ENCODE data around the gene ZNF331. TPM values are rescaled to one million over a fixed set of nuclear protein-coding genes. Genes with fewer than 3 reads are reported as not detected.
A peak's percentile ranks its signal among the peaks of the same experiment; 100 is the strongest.
"Not testable (repeated sequence)": the region's sequence is repeated elsewhere in the genome, so short reads cannot be mapped to it uniquely, and the experiment has no call there.

Gene ZNF331
- polyA plus RNA-seq (2011; rRNA removed) (4.2 and 4.4 TPM in 2 replicates), polyA minus RNA-seq (2011; rRNA and poly(A)+ RNA removed) (5.3 and 7.1 TPM in 2 replicates)

- no peak for DNase-seq (ENCODE audit: low read depth, low spot score)
- POLR2A ChIA-PET, result no interaction called here
These were observed at the start of gene ZNF331 for GRCh38 chr19:53537521-53538377. Gene ZNF331, plus strand, starts transcription at chr19:53538145. Its CDS starts 31,232 bp downstream, at chr19:53569377.

GRCh38 chr19:53492153-53492552 is 45.8 kb upstream of the ZNF331 start:
- POLR2A ChIA-PET, result no interaction called here
- Histone ChIP-seq H3K9me3 (ENCODE audit: control insufficient read depth, insufficient read depth, low read length) (peaks cover 33% of the 10 kb centered on the region), H3K27me3 (ENCODE audit: control insufficient read depth, insufficient read depth, low read length) (no peaks in the 10 kb centered on the region), H3K27ac (ENCODE audit: low read depth, low read length) (no peak overlapping the region), H3K4me3 (ENCODE audit: low read depth, low read length) (no peak overlapping the region)
- no peak for DNase-seq (ENCODE audit: low read depth, low spot score)
- CTCF ChIA-PET, result no interaction called here
- no peak for TF ChIP-seq CTCF (IDR thresholded peaks at IDR 0.05; ENCODE audit: low read depth, low read length)

More at GRCh38 chr19:53537521-53538377, at the start of gene ZNF331:
- Histone ChIP-seq H3K4me3 (ENCODE audit: low read depth, low read length) (peak within 1 kb of the TSS; percentile 86), H3K27me3 (ENCODE audit: control insufficient read depth, insufficient read depth, low read length) (no peaks in the 10 kb centered on the region), H3K9me3 (ENCODE audit: control insufficient read depth, insufficient read depth, low read length) (peaks cover 6% of the 10 kb centered on the region; the same call in 1 of the 2 replicates), H3K27ac (ENCODE audit: low read depth, low read length) (peak within 1 kb of the TSS; percentile 57)
- CTCF ChIA-PET, result no interaction called here
- peak; percentile 51 for TF ChIP-seq CTCF (IDR thresholded peaks at IDR 0.05; ENCODE audit: low read depth, low read length)

GRCh38 chr19:53497311-53498023 is 40.5 kb upstream of the ZNF331 start:
- H3K27ac ChIP-seq (ENCODE audit: low read depth, low read length); H3K27me3 ChIP-seq (ENCODE audit: control insufficient read depth, insufficient read depth, low read length); H3K4me3 ChIP-seq (ENCODE audit: low read depth, low read length); POLR2A ChIA-PET; DNase-seq (ENCODE audit: low read depth, low spot score); CTCF ChIA-PET: not testable (repeated sequence)
- peaks cover 19% of the 10 kb centered on the region for H3K9me3 ChIP-seq (ENCODE audit: control insufficient read depth, insufficient read depth, low read length)

- POLR2A ChIA-PET; H3K4me3 ChIP-seq (ENCODE audit: low read depth, low read length); DNase-seq (ENCODE audit: low read depth, low spot score); H3K27ac ChIP-seq (ENCODE audit: low read depth, low read length); H3K27me3 ChIP-seq (ENCODE audit: control insufficient read depth, insufficient read depth, low read length); CTCF ChIA-PET: not testable (repeated sequence)
- H3K9me3 ChIP-seq (ENCODE audit: control insufficient read depth, insufficient read depth, low read length), result peaks cover 17% of the 10 kb centered on the region
These were observed 39.9 kb upstream of the ZNF331 start for GRCh38 chr19:53498024-53498395.

- CTCF ChIA-PET, result interaction anchor here (0.5 to 0.6 kb wide), 2 partner anchors 19 to 288 kb away, joined by 4 to 5 read pairs; no protein-coding TSS in a partner anchor
- H3K9me3 ChIP-seq (ENCODE audit: control insufficient read depth, insufficient read depth, low read length); H3K4me3 ChIP-seq (ENCODE audit: low read depth, low read length); H3K27me3 ChIP-seq (ENCODE audit: control insufficient read depth, insufficient read depth, low read length); POLR2A ChIA-PET; DNase-seq (ENCODE audit: low read depth, low spot score); H3K27ac ChIP-seq (ENCODE audit: low read depth, low read length): not testable (repeated sequence)
These were observed 34.8 kb upstream of the ZNF331 start for GRCh38 chr19:53503151-53503550.

- CTCF ChIA-PET, result interaction anchor here (1.8 kb wide), 1 partner anchor 12 kb away, joined by 7 read pairs; no protein-coding TSS in a partner anchor
- POLR2A ChIA-PET; H3K27me3 ChIP-seq (ENCODE audit: control insufficient read depth, insufficient read depth, low read length); H3K27ac ChIP-seq (ENCODE audit: low read depth, low read length); H3K9me3 ChIP-seq (ENCODE audit: control insufficient read depth, insufficient read depth, low read length); H3K4me3 ChIP-seq (ENCODE audit: low read depth, low read length); DNase-seq (ENCODE audit: low read depth, low spot score): not testable (repeated sequence)
These were observed 34.1 kb upstream of the ZNF331 start for GRCh38 chr19:53503671-53504364.
